A673 (cell line): ENCODE measurements around the gene TMEM233. TPM values are rescaled to one million over a fixed set of nuclear protein-coding genes. Genes with fewer than 3 reads are reported as not detected.
A peak's percentile ranks its signal among the peaks of the same experiment; 100 is the strongest.

ENCODE experiments used
- Bru-seq: library from RNA; stranded (reverse); fragments of 400-500 nt; gene quantifications from one replicate; lab custom pipeline; 2021; lab: Mats Ljungman, UMichigan
- BruChase-seq, 2 experiments: library from RNA; stranded (reverse); fragments of 400-500 nt; gene quantifications; one replicate each; lab custom pipeline; 2021; lab: Mats Ljungman, UMichigan
- BruUV-seq: library from RNA; stranded (reverse); fragments of 400-500 nt; replicated peaks from 2 replicates; lab custom pipeline; 2021; lab: Mats Ljungman, UMichigan
- CTCF ChIA-PET: fragments of 300-600 bp; sonication (Branson Sonifier 250); formaldehyde crosslinking; loops from one replicate; lab custom pipeline; 2022; ENCODE audit warnings: antibody characterized with exemption; lab: Charles Lee
- POLR2A ChIA-PET: fragments of 300-600 bp; sonication (Branson Sonifier 250); formaldehyde crosslinking; loops from one replicate; lab custom pipeline; 2022; ENCODE audit warnings: antibody characterized with exemption; ENCODE audit not compliant: low non-redundant PET; lab: Charles Lee
- DNase-seq: peaks from one replicate; pipeline ENCODE4 v3.0.0-alpha.2; 2015; ENCODE audit warnings: low spot score
- H3K27ac ChIP-seq: fragments of 200-600 bp; sonication (generic); 2 replicates; pipeline ENCODE4 v1.5.1; 2016; ENCODE audit warnings: mixed run types, low read depth, mild to moderate bottlenecking, mixed read lengths, antibody characterized with exemption, low read length; ENCODE audit not compliant: poor library complexity, severe bottlenecking
- H3K27me3 ChIP-seq: fragments of 200-600 bp; sonication (generic); replicated peaks from 2 replicates; pipeline ENCODE4 v1.6.1; 2017; ENCODE audit warnings: mixed run types, low read depth, mild to moderate bottlenecking, mixed read lengths, antibody characterized with exemption, low read length; ENCODE audit not compliant: insufficient read depth, poor library complexity
- H3K36me3 ChIP-seq: fragments of 200-600 bp; sonication (generic); 2 replicates; pipeline ENCODE4 v1.6.1; 2016; ENCODE audit warnings: mixed run types, mild to moderate bottlenecking, mixed read lengths, antibody characterized with exemption, low read length; ENCODE audit not compliant: insufficient read depth, poor library complexity, severe bottlenecking
- H3K4me1 ChIP-seq: fragments of 200-600 bp; sonication (generic); 2 replicates; pipeline ENCODE4 v1.6.1; 2017; ENCODE audit warnings: mixed run types, mild to moderate bottlenecking, mixed read lengths, antibody characterized with exemption, low read length; ENCODE audit not compliant: insufficient read depth, poor library complexity, severe bottlenecking
- H3K4me3 ChIP-seq: fragments of 200-600 bp; sonication (generic); 2 replicates; pipeline ENCODE4 v1.5.1; 2016; ENCODE audit warnings: low read depth, mixed run types, mild to moderate bottlenecking, mixed read lengths, low read length; ENCODE audit not compliant: poor library complexity, severe bottlenecking
- H3K9me3 ChIP-seq: fragments of 200-600 bp; sonication (generic); 2 replicates; pipeline ENCODE4 v1.6.1; 2016; ENCODE audit warnings: mixed run types, low read depth, mild to moderate bottlenecking, mixed read lengths, antibody characterized with exemption, low read length; ENCODE audit not compliant: poor library complexity, severe bottlenecking
- EZH2 ChIP-seq: fragments of 200-600 bp; sonication (generic); IDR thresholded peaks from 2 replicates; pipeline ENCODE4 v1.6.1; 2017; ENCODE audit warnings: borderline replicate concordance, low read depth, mild to moderate bottlenecking, mixed read lengths, antibody characterized with exemption, low read length; ENCODE audit not compliant: poor library complexity, severe bottlenecking
- intact Hi-C: fragments of 100-400 bp; cut with micrococcal nuclease; formaldehyde crosslinking; loops from one replicate; pipeline ENCODE4 v1.10.0; 2022; ENCODE audit not compliant: unreplicated experiment
- long read RNA-seq: library from polyadenylated mRNA; stranded (forward); transcript quantifications from one replicate; pipeline ENCODE4 v2.0.0, GENCODE V29; 2022
- total RNA-seq: library from RNA; stranded (reverse); gene quantifications from 2 replicates; pipeline ENCODE4 v1.2.3, GENCODE V29; 2021
- TF ChIP-seq, protein P1 (sequence below): fragments of 300-800, 200-600 bp; sonication (generic); conservative IDR thresholded peaks from 2 replicates; pipeline ENCODE4 v1.5.1; 2017; ENCODE audit warnings: low read depth, mild to moderate bottlenecking, antibody characterized with exemption, low read length, moderate library complexity, mixed read lengths

TMEM233 gene
- total RNA-seq (10.7 and 15.5 TPM in 2 replicates), Bru-seq, nascent RNA (percentile 82 among the genes with signal in this experiment), BruChase-seq, experiment 1, labeled RNA remaining after a 2-hour chase (percentile 85 among the genes with signal in this experiment), BruChase-seq, experiment 2, labeled RNA remaining after a 6-hour chase (percentile 84 among the genes with signal in this experiment)
- long read RNA-seq, transcript TMEM233-201 (3 exons, 3,081 nt) = major isoform, 30 of 44 reads
- long read RNA-seq, partial matches to known transcripts = 0 of 44 reads
- long read RNA-seq, other reads (novel, unspliced or antisense) = 11 of 44 reads

DNA sequence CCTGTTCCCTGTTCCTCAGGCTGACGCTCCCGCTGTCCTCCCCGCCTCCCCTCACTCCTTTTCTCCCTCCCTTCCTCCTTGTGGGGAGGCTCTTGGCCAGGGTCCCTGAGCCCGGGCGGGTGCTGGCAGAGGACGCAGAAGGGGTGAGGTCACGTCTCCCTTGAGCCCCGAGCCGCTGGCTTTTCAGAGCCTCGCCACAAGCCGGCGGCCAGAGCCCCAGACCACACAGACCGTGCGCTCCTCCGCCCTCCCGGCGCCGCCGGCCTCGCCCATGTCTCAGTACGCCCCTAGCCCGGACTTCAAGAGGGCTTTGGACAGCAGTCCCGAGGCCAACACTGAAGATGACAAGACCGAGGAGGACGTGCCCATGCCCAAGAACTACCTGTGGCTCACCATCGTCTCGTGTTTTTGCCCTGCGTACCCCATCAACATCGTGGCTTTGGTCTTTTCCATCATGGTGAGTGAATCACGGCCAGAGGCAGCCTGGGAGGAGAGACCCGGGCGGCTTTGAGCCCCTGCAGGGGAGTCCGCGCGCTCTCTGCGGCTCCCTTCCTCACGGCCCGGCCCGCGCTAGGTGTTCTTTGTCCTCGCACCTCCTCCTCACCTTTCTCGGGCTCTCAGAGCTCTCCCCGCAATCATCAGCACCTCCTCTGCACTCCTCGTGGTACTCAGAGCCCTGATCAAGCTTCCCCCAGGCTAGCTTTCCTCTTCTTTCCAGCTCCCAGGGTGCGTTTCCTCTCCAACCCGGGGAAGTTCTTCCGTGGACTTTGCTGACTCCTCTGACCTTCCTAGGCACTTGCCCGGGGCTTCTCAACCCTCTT, at the start of gene TMEM233:
TSS of gene TMEM233 (plus strand) at position 197 of the 821 bp plus-strand sequence. CDS start at position 272, 75 bp downstream.
- DNase-seq = no peak
- Histone ChIP-seq H3K27me3 (no peaks in the 10 kb centered on the region), H3K4me3 (peak within 1 kb of the TSS; percentile 73), H3K27ac (peak within 1 kb of the TSS; percentile 93), H3K9me3 (no peaks in the 10 kb centered on the region), H3K36me3 (no peaks in the 10 kb centered on the region), H3K4me1 (peaks cover 53% of the 10 kb centered on the region)
- no TSS peak for BruUV-seq
- intact Hi-C loops = loop anchor here (1.0 kb wide), 2 partner anchors 32 to 56 kb away; no protein-coding TSS in a partner anchor
- POLR2A ChIA-PET = no interaction called here
- CTCF ChIA-PET = no interaction called here
- TF ChIP-seq, protein P1, sequence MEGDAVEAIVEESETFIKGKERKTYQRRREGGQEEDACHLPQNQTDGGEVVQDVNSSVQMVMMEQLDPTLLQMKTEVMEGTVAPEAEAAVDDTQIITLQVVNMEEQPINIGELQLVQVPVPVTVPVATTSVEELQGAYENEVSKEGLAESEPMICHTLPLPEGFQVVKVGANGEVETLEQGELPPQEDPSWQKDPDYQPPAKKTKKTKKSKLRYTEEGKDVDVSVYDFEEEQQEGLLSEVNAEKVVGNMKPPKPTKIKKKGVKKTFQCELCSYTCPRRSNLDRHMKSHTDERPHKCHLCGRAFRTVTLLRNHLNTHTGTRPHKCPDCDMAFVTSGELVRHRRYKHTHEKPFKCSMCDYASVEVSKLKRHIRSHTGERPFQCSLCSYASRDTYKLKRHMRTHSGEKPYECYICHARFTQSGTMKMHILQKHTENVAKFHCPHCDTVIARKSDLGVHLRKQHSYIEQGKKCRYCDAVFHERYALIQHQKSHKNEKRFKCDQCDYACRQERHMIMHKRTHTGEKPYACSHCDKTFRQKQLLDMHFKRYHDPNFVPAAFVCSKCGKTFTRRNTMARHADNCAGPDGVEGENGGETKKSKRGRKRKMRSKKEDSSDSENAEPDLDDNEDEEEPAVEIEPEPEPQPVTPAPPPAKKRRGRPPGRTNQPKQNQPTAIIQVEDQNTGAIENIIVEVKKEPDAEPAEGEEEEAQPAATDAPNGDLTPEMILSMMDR = no peak
- no peak for TF ChIP-seq EZH2

DNA sequence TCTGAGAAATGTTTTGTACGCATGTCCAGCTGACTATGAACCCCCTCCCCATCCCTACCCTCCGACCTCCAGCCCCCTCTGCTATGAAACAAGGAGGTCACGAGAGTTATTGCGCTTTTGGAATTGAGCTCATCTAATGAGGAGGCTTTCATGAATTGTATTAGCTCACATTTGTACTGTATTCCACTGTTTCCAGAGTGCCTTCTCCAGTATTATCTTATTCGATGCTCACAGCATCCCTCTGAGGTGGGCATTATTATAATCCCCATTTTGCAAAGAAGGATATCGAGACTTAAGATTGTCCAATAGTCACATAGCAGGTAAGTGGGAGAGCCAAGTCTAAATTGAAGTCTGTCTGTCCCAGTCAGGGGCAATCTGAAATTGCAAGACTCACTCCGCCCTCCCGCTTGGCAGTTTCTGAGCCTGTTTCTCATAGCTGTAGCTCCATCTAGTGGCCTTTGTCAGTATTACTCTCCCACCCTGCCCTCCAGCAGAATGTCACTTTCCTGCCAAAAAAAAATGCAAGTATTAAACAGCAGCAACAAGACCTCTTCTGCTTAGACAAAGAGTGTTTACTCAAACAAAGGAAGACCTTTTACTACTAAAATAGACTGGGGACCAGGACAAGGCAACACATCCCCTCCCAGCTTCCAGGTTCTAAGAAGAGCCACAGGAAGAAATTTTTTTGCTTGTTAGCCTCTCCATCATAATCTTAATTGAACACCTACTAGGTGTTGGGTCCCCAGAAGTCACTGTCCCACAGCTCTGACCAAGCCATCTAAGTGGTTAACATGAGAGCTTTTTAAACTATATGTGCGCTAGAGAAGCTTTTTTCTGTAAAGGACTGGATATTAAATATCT, 48.6 kb upstream of the TMEM233 start:
- H3K27ac ChIP-seq = no peak overlapping the region
- TF ChIP-seq EZH2 = no peak
- TF ChIP-seq, protein P1 = peak; percentile 89
- H3K4me3 ChIP-seq = no peak overlapping the region
- no TSS peak for BruUV-seq
- intact Hi-C loops = loop anchor here (1.0 to 10.0 kb wide), 4 partner anchors 100 to 830 kb away; no protein-coding TSS in a partner anchor
- H3K4me1 ChIP-seq = no peaks in the 10 kb centered on the region
- peak; percentile 82 for DNase-seq
- H3K9me3 ChIP-seq = no peaks in the 10 kb centered on the region
- no peaks in the 10 kb centered on the region for H3K36me3 ChIP-seq
- ChIA-PET CTCF (interaction anchor here (0.5 to 1.2 kb wide), 5 partner anchors 13 to 1477 kb away, joined by 3 to 12 read pairs (median 3); no protein-coding TSS in a partner anchor), POLR2A (no interaction called here)
- no peaks in the 10 kb centered on the region for H3K27me3 ChIP-seq

DNA sequence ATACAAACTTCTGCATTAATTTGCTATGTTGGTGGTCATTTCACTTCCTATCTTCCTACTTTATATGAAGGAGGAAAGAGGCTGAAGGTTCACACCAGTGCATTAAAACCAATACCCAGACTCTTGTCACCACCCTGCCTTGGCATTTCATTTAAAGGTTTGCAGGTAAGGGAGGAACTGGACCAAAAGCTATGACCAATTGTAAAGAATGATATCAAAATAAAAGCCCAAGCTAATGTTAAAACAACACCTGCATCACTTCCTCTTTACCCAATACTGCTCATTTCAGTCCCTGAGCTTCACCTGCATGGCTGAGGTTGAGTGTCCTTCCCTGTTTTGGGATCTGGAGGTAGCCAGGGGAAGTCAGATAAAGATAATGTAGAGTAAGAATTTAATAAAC, 47.2 kb upstream of the TMEM233 start:
- ChIA-PET POLR2A (no interaction called here), CTCF (no interaction called here)
- no peaks in the 10 kb centered on the region for H3K9me3 ChIP-seq
- H3K27ac ChIP-seq = no peak overlapping the region
- H3K36me3 ChIP-seq = no peaks in the 10 kb centered on the region
- TF ChIP-seq, protein P1 = no peak
- TF ChIP-seq EZH2 = no peak
- no peaks in the 10 kb centered on the region for H3K27me3 ChIP-seq
- BruUV-seq = no TSS peak
- H3K4me3 ChIP-seq = no peak overlapping the region
- no peaks in the 10 kb centered on the region for H3K4me1 ChIP-seq
- no peak for DNase-seq
- intact Hi-C loops = loop anchor here (10.0 kb wide), 2 partner anchors 432 to 832 kb away; no protein-coding TSS in a partner anchor
